NOMO-1 (cell line): ENCODE measurements around the gene PEF1.
A peak's percentile ranks its signal among the peaks of the same experiment; 100 is the strongest.

Experiments
- DNase-seq, 2 experiments: peaks; one replicate each; lab custom pipeline; 2025; ENCODE audit not compliant: unreplicated experiment in 2 of 2; lab: John Stamatoyannopoulos, UW

The PEF1 gene

GRCh38 chr1:31633117-31633516 lies 11.6 kb downstream of the PEF1 start:
- peak in 1 of 2 experiments; percentile 25 for DNase-seq

GRCh38 chr1:31632649-31633048 lies 12.0 kb downstream of the PEF1 start:
- no peak for DNase-seq

GRCh38 chr1:31628931-31629556 lies 15.6 kb downstream of the PEF1 start:
- DNase-seq = no peak

- no peak for DNase-seq
Measured at GRCh38 chr1:31627930-31628559, 16.6 kb downstream of the PEF1 start.

GRCh38 chr1:31627301-31627929 lies 17.3 kb downstream of the PEF1 start:
- no peak for DNase-seq

- DNase-seq = no peak
Measured at GRCh38 chr1:31626223-31627207, 18.2 kb downstream of the PEF1 start.

- peak in 1 of 2 experiments; percentile 20 for DNase-seq
Measured at GRCh38 chr1:31625561-31626222, 19.0 kb downstream of the PEF1 start.

GRCh38 chr1:31624731-31625514 lies 19.8 kb downstream of the PEF1 start:
- no peak for DNase-seq

- DNase-seq = no peak
Measured at GRCh38 chr1:31624309-31624708, 20.4 kb downstream of the PEF1 start.

- DNase-seq = no peak
Measured at GRCh38 chr1:31623365-31623764, 21.3 kb downstream of the PEF1 start.

GRCh38 chr1:31621847-31622730 lies 22.6 kb downstream of the PEF1 start:
- no peak for DNase-seq

GRCh38 chr1:31621498-31621820 lies 23.2 kb downstream of the PEF1 start:
- DNase-seq = no peak

- no peak for DNase-seq
Measured at GRCh38 chr1:31620631-31621497, 23.8 kb downstream of the PEF1 start.

GRCh38 chr1:31618916-31619846 lies 25.5 kb downstream of the PEF1 start:
- no peak for DNase-seq

GRCh38 chr1:31617916-31618746 lies 26.5 kb downstream of the PEF1 start:
- peak; percentile 23 to 29 for DNase-seq
